NT2/D1 (cell line): ENCODE measurements around the gene ZNF778.

Experiments used
- SUZ12 ChIP-seq: IDR thresholded peaks from 2 replicates; pipeline ENCODE4 v1.6.1; 2011; ENCODE audit not compliant: insufficient read length, insufficient read depth; ENCODE audit errors: extremely low read depth
- YY1 ChIP-seq: IDR thresholded peaks from 2 replicates; pipeline ENCODE4 v1.6.1; 2011; ENCODE audit not compliant: insufficient read length, insufficient read depth

- TF ChIP-seq SUZ12: no peak
- TF ChIP-seq YY1: no peak
These were observed 46.9 kb upstream of the ZNF778 start for GRCh38 chr16:89170346-89171215.
